Measurements from ENCODE around the gene RAD51D. TPM values are rescaled to one million over a fixed set of nuclear protein-coding genes. Genes with fewer than 3 reads are reported as not detected.

The RAD51D gene
- polyA plus RNA-seq, 1 of the 3 experiments (the other 2 are of a cell fraction) = 11.6 TPM

- POLR2A ChIA-PET = no interaction called here
These were observed 45.1 kb upstream of the RAD51D start for GRCh38 chr17:35164716-35165115.

DNA sequence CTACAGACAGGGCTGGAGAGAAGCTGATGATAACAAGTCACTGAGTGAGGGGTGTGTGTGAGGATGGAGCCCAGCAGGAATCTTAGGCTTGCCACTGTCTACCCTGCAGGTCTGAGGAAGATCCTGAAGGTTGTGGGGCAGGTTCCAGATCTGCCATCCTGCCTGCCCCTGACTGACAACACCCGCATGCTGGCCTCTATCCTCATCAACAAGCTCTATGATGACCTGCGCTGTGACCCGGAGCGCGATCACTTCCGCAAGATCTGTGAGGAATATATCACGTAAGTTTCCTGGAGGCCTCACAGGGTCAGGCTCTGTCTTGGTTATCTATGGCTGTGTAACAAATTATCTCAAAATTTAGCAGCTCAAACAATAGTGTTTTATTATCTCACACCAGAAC lies 44.2 kb upstream of the RAD51D start:
- no peaks in the 10 kb centered on the region for H3K4me1 ChIP-seq (ENCODE audit: control insufficient read depth in 1 of 2, insufficient read depth in 2 of 2, low read depth in 1 of 2, low read length in 1 of 2)
- no peaks in the 10 kb centered on the region for H3K79me2 ChIP-seq (ENCODE audit: insufficient read depth)
- no peaks in the 10 kb centered on the region for H3K9me2 ChIP-seq
- POLR2A ChIA-PET = no interaction called here
- H3K27me3 ChIP-seq (ENCODE audit: insufficient read depth) = peaks cover 71% of the 10 kb centered on the region
- CTCF ChIA-PET = interaction anchor here (1.1 kb wide), 1 partner anchor 374 kb away, joined by 3 read pairs; no protein-coding TSS in a partner anchor
- H2AFZ ChIP-seq (ENCODE audit: low read depth) = no peak overlapping the region
- 72% methylated on average over 7 of the region's 7 CpGs for WGBS (ENCODE audit: low lambda C conversion rate)
- no peaks in the 10 kb centered on the region for H4K20me1 ChIP-seq (ENCODE audit: insufficient read depth)
- H3K4me3 ChIP-seq (ENCODE audit: low read depth in 2 of 2, low read length in 1 of 2) = no peak overlapping the region
- no peaks in the 10 kb centered on the region for H3F3A ChIP-seq (replicated peaks; ENCODE audit: insufficient read depth)
- H3K36me3 ChIP-seq (replicated peaks in 1 of 2; ENCODE audit: control insufficient read depth in 1 of 2, insufficient read depth in 2 of 2, low read length in 1 of 2) = no peaks in the 10 kb centered on the region
- no peak overlapping the region for H3K9ac ChIP-seq
- H3K9me3 ChIP-seq = no peaks in the 10 kb centered on the region
- DNase-seq = no peak
- no peak overlapping the region for H3K4me2 ChIP-seq
- H3K27ac ChIP-seq (ENCODE audit: low read depth in 2 of 2, low read length in 1 of 2) = no peak overlapping the region
- TF ChIP-seq, protein P1, sequence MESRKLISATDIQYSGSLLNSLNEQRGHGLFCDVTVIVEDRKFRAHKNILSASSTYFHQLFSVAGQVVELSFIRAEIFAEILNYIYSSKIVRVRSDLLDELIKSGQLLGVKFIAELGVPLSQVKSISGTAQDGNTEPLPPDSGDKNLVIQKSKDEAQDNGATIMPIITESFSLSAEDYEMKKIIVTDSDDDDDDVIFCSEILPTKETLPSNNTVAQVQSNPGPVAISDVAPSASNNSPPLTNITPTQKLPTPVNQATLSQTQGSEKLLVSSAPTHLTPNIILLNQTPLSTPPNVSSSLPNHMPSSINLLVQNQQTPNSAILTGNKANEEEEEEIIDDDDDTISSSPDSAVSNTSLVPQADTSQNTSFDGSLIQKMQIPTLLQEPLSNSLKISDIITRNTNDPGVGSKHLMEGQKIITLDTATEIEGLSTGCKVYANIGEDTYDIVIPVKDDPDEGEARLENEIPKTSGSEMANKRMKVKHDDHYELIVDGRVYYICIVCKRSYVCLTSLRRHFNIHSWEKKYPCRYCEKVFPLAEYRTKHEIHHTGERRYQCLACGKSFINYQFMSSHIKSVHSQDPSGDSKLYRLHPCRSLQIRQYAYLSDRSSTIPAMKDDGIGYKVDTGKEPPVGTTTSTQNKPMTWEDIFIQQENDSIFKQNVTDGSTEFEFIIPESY (IDR thresholded peaks at IDR 0.05; ENCODE audit: borderline replicate concordance, low read depth) = no peak
- no peak for TF ChIP-seq PBX3 (IDR thresholded peaks at IDR 0.05)
- no peak for TF ChIP-seq USF2 (IDR thresholded peaks at IDR 0.05; ENCODE audit: borderline replicate concordance, low read depth, low read length)
- no peak for TF ChIP-seq RXRA (IDR thresholded peaks at IDR 0.05; ENCODE audit: borderline replicate concordance, low read depth)
- no peak for TF ChIP-seq IRF3 (IDR thresholded peaks at IDR 0.05; ENCODE audit: low read depth, low read length)
- no peak for TF ChIP-seq CTCF (IDR thresholded peaks at IDR 0.05)
- no peak for TF ChIP-seq SMC3 (IDR thresholded peaks at IDR 0.05; ENCODE audit: low read depth, low read length)
- TF ChIP-seq NFIC (IDR thresholded peaks at IDR 0.05; ENCODE audit: borderline replicate concordance) = no peak

More at GRCh38 chr17:35164716-35165115, 45.1 kb upstream of the RAD51D start:
- Histone ChIP-seq H3K4me2 (no peak overlapping the region), H2AFZ (ENCODE audit: low read depth) (no peak overlapping the region), H3K4me3 (ENCODE audit: low read depth in 2 of 2, low read length in 1 of 2) (no peak overlapping the region), H3K9me3 (no peaks in the 10 kb centered on the region), H4K20me1 (ENCODE audit: insufficient read depth) (no peaks in the 10 kb centered on the region), H3K27ac (ENCODE audit: low read depth in 2 of 2, low read length in 1 of 2) (no peak overlapping the region), H3K36me3 (replicated peaks in 1 of 2; ENCODE audit: control insufficient read depth in 1 of 2, insufficient read depth in 2 of 2, low read length in 1 of 2) (no peaks in the 10 kb centered on the region), H3K4me1 (ENCODE audit: control insufficient read depth in 1 of 2, insufficient read depth in 2 of 2, low read depth in 1 of 2, low read length in 1 of 2) (no peaks in the 10 kb centered on the region), H3K27me3 (ENCODE audit: insufficient read depth) (peaks cover 71% of the 10 kb centered on the region), H3K9me2 (no peaks in the 10 kb centered on the region), H3K9ac (no peak overlapping the region), H3K79me2 (ENCODE audit: insufficient read depth) (no peaks in the 10 kb centered on the region), H3F3A (replicated peaks; ENCODE audit: insufficient read depth) (no peaks in the 10 kb centered on the region)
- WGBS (ENCODE audit: low lambda C conversion rate) = 14% methylated on average over 5 of the region's 5 CpGs
- DNase-seq = no peak
- TF ChIP-seq NRF1 (IDR thresholded peaks at IDR 0.05; ENCODE audit: low read depth, low read length) = no peak
- TF ChIP-seq FOXJ3 (CRISPR knock-in tag; IDR thresholded peaks at IDR 0.05) = no peak
- no peak for TF ChIP-seq POLR2AphosphoS5 (IDR thresholded peaks at IDR 0.05; ENCODE audit: low read depth, low read length)
- no peak for TF ChIP-seq ELF1 (IDR thresholded peaks at IDR 0.05)
- no peak for TF ChIP-seq RXRA (IDR thresholded peaks at IDR 0.05; ENCODE audit: borderline replicate concordance, low read depth)
- TF ChIP-seq IRF3 (IDR thresholded peaks at IDR 0.05; ENCODE audit: low read depth, low read length) = no peak
- TF ChIP-seq TCF12 (IDR thresholded peaks at IDR 0.05) = no peak
- no peak for TF ChIP-seq MEF2A (IDR thresholded peaks at IDR 0.05; ENCODE audit: borderline replicate concordance, low read depth)
- TF ChIP-seq, protein P1 (IDR thresholded peaks at IDR 0.05; ENCODE audit: borderline replicate concordance, low read depth) = no peak
- no peak for TF ChIP-seq GABPA (IDR thresholded peaks at IDR 0.05; ENCODE audit: low read depth)
- no peak for TF ChIP-seq RFX5 (IDR thresholded peaks at IDR 0.05; ENCODE audit: low read length)
- TF ChIP-seq CHD2 (IDR thresholded peaks at IDR 0.05; ENCODE audit: low read length, partially characterized antibody) = no peak
- CTCF ChIA-PET = interaction anchor here (2.2 kb wide), 1 partner anchor 21 kb away, joined by 5 read pairs; no protein-coding TSS in a partner anchor
